AG10803 (cell line): ENCODE results near the gene ROR2.

Experiments used
- DNase-seq: peaks from one replicate; pipeline ENCODE4 v3.0.0; 2010; ENCODE audit warnings: low read depth
- H3K4me3 ChIP-seq: 2 replicates; pipeline ENCODE4 v1.5.1; 2011; ENCODE audit warnings: mild to moderate bottlenecking, low read length, control low read depth
- TF ChIP-seq, protein P1 (sequence below): conservative IDR thresholded peaks from 2 replicates; pipeline ENCODE4 v1.5.1; 2011; ENCODE audit warnings: mild to moderate bottlenecking, low read length, control low read depth, inconsistent platforms

ROR2 gene

GRCh38 chr9:91948597-91949391, 1.2 kb downstream of the ROR2 start:
- TF ChIP-seq, protein P1, sequence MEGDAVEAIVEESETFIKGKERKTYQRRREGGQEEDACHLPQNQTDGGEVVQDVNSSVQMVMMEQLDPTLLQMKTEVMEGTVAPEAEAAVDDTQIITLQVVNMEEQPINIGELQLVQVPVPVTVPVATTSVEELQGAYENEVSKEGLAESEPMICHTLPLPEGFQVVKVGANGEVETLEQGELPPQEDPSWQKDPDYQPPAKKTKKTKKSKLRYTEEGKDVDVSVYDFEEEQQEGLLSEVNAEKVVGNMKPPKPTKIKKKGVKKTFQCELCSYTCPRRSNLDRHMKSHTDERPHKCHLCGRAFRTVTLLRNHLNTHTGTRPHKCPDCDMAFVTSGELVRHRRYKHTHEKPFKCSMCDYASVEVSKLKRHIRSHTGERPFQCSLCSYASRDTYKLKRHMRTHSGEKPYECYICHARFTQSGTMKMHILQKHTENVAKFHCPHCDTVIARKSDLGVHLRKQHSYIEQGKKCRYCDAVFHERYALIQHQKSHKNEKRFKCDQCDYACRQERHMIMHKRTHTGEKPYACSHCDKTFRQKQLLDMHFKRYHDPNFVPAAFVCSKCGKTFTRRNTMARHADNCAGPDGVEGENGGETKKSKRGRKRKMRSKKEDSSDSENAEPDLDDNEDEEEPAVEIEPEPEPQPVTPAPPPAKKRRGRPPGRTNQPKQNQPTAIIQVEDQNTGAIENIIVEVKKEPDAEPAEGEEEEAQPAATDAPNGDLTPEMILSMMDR = no peak
- no peak for DNase-seq
- H3K4me3 ChIP-seq = peak overlapping the region; percentile 55

- TF ChIP-seq, protein P1 = no peak
- H3K4me3 ChIP-seq = peak overlapping the region; percentile 55
- DNase-seq = no peak
Measured at GRCh38 chr9:91948101-91948596, 1.9 kb downstream of the ROR2 start.

DNA sequence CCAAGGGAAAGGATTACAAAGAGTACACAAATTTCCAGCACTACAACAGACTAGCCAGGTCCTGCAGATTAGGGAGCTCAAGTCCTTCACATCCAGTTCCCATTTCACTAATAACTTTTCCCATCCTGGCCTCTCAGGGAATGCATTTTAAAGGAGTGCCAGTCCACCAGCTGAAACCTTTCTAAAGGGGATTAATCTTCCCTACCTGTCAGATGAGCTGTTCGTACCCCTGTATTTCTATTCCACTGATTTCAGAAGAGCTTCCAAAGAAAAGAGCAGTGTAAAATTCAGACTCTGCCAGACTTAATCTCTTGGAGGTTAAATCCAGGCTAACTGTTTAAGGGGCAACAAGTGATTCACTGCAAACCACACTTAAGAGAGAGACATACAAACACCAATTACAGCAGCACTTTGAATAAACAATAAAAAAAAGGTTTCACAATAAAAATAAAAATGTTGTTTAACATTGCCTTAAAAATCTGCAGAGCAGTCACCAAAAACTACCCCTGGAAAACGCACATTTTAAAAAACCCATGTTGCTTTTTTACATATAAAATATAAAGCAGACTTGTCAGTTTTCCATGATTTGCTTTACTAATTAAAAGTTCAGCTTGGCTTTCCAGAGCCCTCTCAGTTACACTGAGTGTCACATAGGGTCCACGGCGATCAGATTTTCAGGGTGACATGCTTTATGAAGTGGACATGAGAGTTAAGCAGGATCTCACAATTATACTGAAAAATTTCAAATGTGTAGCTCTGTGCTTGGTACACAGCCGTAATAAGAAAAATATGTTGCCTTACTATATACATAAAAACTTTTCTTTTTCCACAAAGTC, 3.2 kb downstream of the ROR2 start:
- TF ChIP-seq, protein P1 = no peak
- no peak for DNase-seq
- H3K4me3 ChIP-seq = no peak overlapping the region

GRCh38 chr9:91946196-91946595, 3.8 kb downstream of the ROR2 start:
- H3K4me3 ChIP-seq = no peak overlapping the region
- TF ChIP-seq, protein P1 = no peak
- no peak for DNase-seq

DNA sequence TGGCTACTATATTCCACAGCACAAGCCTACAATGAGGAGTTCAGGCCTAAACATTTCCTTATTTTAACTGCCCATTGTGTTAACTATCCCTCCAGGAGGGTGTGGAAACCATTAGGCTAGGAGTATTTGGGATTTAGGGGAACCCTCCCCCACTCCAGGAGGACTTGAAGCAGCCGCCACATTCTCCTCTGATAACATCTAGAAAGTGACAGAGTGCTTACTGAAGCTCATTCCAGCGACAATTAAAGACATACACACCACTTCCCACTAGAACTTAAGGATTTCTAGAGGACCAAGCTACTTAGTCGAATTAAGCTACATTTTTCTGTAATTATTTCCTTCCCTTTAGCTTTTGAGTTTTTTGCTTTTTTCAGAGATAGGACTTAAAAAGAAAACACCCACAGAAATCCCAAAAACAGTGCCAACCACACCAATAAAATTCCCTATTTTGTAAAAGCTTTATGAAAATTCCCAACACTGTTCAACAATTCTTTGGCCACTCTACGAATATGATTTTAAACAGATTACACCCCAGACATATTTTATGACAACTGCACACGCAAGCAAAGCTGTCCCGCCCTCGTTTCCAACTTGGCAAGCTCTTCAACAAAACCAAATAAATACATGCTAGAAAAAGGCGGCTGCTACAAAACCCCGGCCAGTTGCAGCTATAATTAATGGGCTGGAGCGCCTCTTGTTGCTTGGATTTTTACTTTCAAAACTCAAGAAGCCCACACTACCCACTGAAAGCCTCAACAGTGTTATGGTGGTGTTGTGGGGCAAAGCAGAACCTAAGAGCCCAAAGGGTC, 4.5 kb downstream of the ROR2 start:
- TF ChIP-seq, protein P1 = no peak
- no peak overlapping the region for H3K4me3 ChIP-seq
- DNase-seq = peak; percentile 63

GRCh38 chr9:91944711-91945110, 5.3 kb downstream of the ROR2 start:
- DNase-seq = no peak
- no peak overlapping the region for H3K4me3 ChIP-seq
- TF ChIP-seq, protein P1 = no peak
